RWPE1 (cell line): ENCODE measurements around the gene LDB3.

ENCODE experiments used
- CTCF ChIA-PET: fragments of 350-600 bp; sonication (Branson Sonifier 250); formaldehyde crosslinking; extraction: SDS; loops from one replicate; lab custom pipeline; 2021; lab: Yijun Ruan, JAX
- POLR2A ChIA-PET: fragments of 400-600 bp; formaldehyde crosslinking; extraction: SDS; loops from one replicate; lab custom pipeline; 2020; ENCODE audit warnings: antibody characterized with exemption; ENCODE audit not compliant: low non-redundant PET; lab: Yijun Ruan, JAX
- DNase-seq: peaks from one replicate; pipeline ENCODE4 v3.0.0; 2012; ENCODE audit warnings: low spot score
- H3K27ac ChIP-seq: fragments of 450-650 bp; 2 replicates; pipeline ENCODE4 v1.5.1; 2017
- CTCF ChIP-seq: fragments of 450-650 bp; conservative IDR thresholded peaks from 2 replicates; pipeline ENCODE4 v1.5.1; 2017; ENCODE audit warnings: low read depth, mild to moderate bottlenecking

LDB3 gene

GRCh38 chr10:86727470-86727869, 59.2 kb downstream of the LDB3 start:
- DNase-seq, result no peak
- ChIA-PET CTCF (no interaction called here), POLR2A (no interaction called here)
- H3K27ac ChIP-seq, result no peak overlapping the region
- TF ChIP-seq CTCF, result no peak

- H3K27ac ChIP-seq, result no peak overlapping the region
- ChIA-PET CTCF (no interaction called here), POLR2A (no interaction called here)
- TF ChIP-seq CTCF, result no peak
- DNase-seq, result no peak
Measured at GRCh38 chr10:86728056-86728455, 59.7 kb downstream of the LDB3 start.

GRCh38 chr10:86729677-86730076, 61.4 kb downstream of the LDB3 start:
- no peak for TF ChIP-seq CTCF
- no peak for DNase-seq
- ChIA-PET POLR2A (no interaction called here), CTCF (no interaction called here)
- H3K27ac ChIP-seq, result no peak overlapping the region

GRCh38 chr10:86730227-86730626, 61.9 kb downstream of the LDB3 start:
- no peak for TF ChIP-seq CTCF
- DNase-seq, result no peak
- POLR2A ChIA-PET, result no interaction called here
- CTCF ChIA-PET, result no interaction called here
- no peak overlapping the region for H3K27ac ChIP-seq

- no peak overlapping the region for H3K27ac ChIP-seq
- TF ChIP-seq CTCF, result no peak
- CTCF ChIA-PET, result no interaction called here
- POLR2A ChIA-PET, result no interaction called here
- DNase-seq, result no peak
Measured at GRCh38 chr10:86732771-86733170, 64.5 kb downstream of the LDB3 start.

- POLR2A ChIA-PET, result no interaction called here
- H3K27ac ChIP-seq, result no peak overlapping the region
- CTCF ChIA-PET, result no interaction called here
- DNase-seq, result no peak
- no peak for TF ChIP-seq CTCF
Measured at GRCh38 chr10:86733260-86733671, 65.0 kb downstream of the LDB3 start.
